K562 (cell line): Measurements from ENCODE around the gene RUNDC1. TPM values are rescaled to one million over a fixed set of nuclear protein-coding genes. Genes with fewer than 3 reads are reported as not detected.

Experiments used
- KHSRP ChIP-seq: fragments of 450-650 bp; IDR thresholded peaks from 2 replicates; pipeline ENCODE4 v1.6.1; 2017
- MTF1 ChIP-seq: fragments of 250-450 bp; sonication (Bioruptor Pico); IDR thresholded peaks from 2 replicates; pipeline ENCODE4 v1.9.0; 2021; ENCODE audit warnings: moderate library complexity, mild to moderate bottlenecking, inconsistent platforms, borderline replicate concordance
- NR2C2 ChIP-seq, 2 experiments: fragments of 200-800 bp in 1 of 2; sonication (Bioruptor generic) in 1 of 2; sonication (generic) in 1 of 2; formaldehyde crosslinking in 1 of 2; IDR thresholded peaks; 2 replicates each; pipeline versions ENCODE4 v1.6.1 to v1.8.0; 2016 to 2022; ENCODE audit warnings: mild to moderate bottlenecking in 1 of 2, missing compliant biosample characterization in 1 of 2, missing genetic modification characterization in 1 of 2, missing genetic modification reagents in 1 of 2
- OTX1 ChIP-seq: fragments of 450-650 bp; formaldehyde crosslinking; IDR thresholded peaks from 2 replicates; pipeline ENCODE4 v1.4.0; 2022; ENCODE audit warnings: mild to moderate bottlenecking
- RAD21 ChIP-seq, 2 experiments: fragments of 250-450 bp in 1 of 2; fragments of 450-650 bp in 1 of 2; sonication (Bioruptor Pico) in 1 of 2; formaldehyde crosslinking in 1 of 2; IDR thresholded peaks in 1 of 2; conservative IDR thresholded peaks in 1 of 2; 2 replicates each; pipeline versions ENCODE4 v1.4.0 to v1.8.0; 2020 to 2022; ENCODE audit warnings: mild to moderate bottlenecking in 2 of 2, moderate library complexity in 1 of 2
- RCOR1 ChIP-seq, 2 experiments: IDR thresholded peaks; 2 replicates each; pipeline ENCODE4 v1.6.1; 2012; ENCODE audit warnings: low read depth in 2 of 2, low read length in 2 of 2, borderline replicate concordance in 1 of 2, improper control_type of control experiment in 1 of 2
- SRSF1 ChIP-seq: fragments of 200-400 bp; formaldehyde crosslinking; IDR thresholded peaks from 2 replicates; pipeline ENCODE4 v1.6.1; 2017; ENCODE audit warnings: mild to moderate bottlenecking, low read depth, low read length, moderate library complexity
- STAG1 ChIP-seq: sonication (generic); formaldehyde crosslinking; IDR thresholded peaks from 2 replicates; pipeline ENCODE4 v1.5.0; 2020; ENCODE audit warnings: missing genetic modification reagents, borderline replicate concordance
- ZBTB17 ChIP-seq: fragments of 450-650 bp; formaldehyde crosslinking; IDR thresholded peaks from 2 replicates; pipeline ENCODE4 v1.4.0; 2020; ENCODE audit warnings: mild to moderate bottlenecking
- ZNF121 ChIP-seq: sonication (generic); formaldehyde crosslinking; conservative IDR thresholded peaks from 2 replicates; pipeline ENCODE4 v1.8.0; 2022; ENCODE audit warnings: missing genetic modification reagents
- ZNF347 ChIP-seq: fragments of 450-650 bp; formaldehyde crosslinking; IDR thresholded peaks from 2 replicates; pipeline ENCODE4 v1.4.0; 2020; ENCODE audit warnings: low read depth, mild to moderate bottlenecking, moderate library complexity
- polyA plus RNA-seq, 8 experiments: library from polyadenylated mRNA; depleted of rRNA in 4 of 8; stranded (reverse) in 5 of 8; unstranded in 3 of 8; fragments of >200 nt; fragmentation: Nextera tagmentation in 2 of 8; fragmentation: Illumina TruSeq in 1 of 8; extraction: Ambion mirVana in 2 of 8; extraction: Trizol in 1 of 8; gene quantifications; 2 replicates each; pipeline versions ENCODE4 v1.2.1 to v1.2.3, GENCODE V29; 2011 to 2014; ENCODE audit warnings: inconsistent platforms in 1 of 8, missing spikeins in 1 of 8
- total RNA-seq, 7 experiments: library from RNA; depleted of rRNA in 6 of 7; stranded (reverse); fragments of >200 nt in 6 of 7; fragmentation: Illumina TruSeq in 2 of 7; extraction: Trizol in 2 of 7; gene quantifications; 2 replicates each; pipeline versions ENCODE4 v1.2.1 to v1.2.3, GENCODE V29; 2011 to 2021; ENCODE audit warnings: low replicate concordance in 1 of 7
- TF ChIP-seq, protein P1 (sequence below): fragments of 450-650 bp; formaldehyde crosslinking; IDR thresholded peaks from 2 replicates; pipeline ENCODE4 v1.4.0; 2020; ENCODE audit warnings: mild to moderate bottlenecking, moderate library complexity
- TF ChIP-seq, protein P2 (sequence below), 2 experiments: fragments of 450-650 bp; conservative IDR thresholded peaks; 2 replicates each; pipeline ENCODE4 v1.6.1; 2017; ENCODE audit warnings: mild to moderate bottlenecking in 2 of 2, moderate library complexity in 2 of 2
- TF ChIP-seq, protein P3 (sequence below): fragments of 450-650 bp; IDR thresholded peaks from 2 replicates; pipeline ENCODE4 v1.6.1; 2017; ENCODE audit warnings: antibody characterized with exemption, mild to moderate bottlenecking
- TF ChIP-seq, protein P4 (sequence below): fragments of 250-450 bp; sonication (Bioruptor Pico); IDR thresholded peaks from 2 replicates; pipeline ENCODE4 v1.5.0; 2020; ENCODE audit warnings: mild to moderate bottlenecking, borderline replicate concordance

RUNDC1 gene
- total and polyA plus RNA-seq, 9 of the 15 experiments (the other 6 are each of a cell fraction or from before 2014, with no cell fraction given) = 3.4 to 12.6 (median 9.4) TPM

DNA sequence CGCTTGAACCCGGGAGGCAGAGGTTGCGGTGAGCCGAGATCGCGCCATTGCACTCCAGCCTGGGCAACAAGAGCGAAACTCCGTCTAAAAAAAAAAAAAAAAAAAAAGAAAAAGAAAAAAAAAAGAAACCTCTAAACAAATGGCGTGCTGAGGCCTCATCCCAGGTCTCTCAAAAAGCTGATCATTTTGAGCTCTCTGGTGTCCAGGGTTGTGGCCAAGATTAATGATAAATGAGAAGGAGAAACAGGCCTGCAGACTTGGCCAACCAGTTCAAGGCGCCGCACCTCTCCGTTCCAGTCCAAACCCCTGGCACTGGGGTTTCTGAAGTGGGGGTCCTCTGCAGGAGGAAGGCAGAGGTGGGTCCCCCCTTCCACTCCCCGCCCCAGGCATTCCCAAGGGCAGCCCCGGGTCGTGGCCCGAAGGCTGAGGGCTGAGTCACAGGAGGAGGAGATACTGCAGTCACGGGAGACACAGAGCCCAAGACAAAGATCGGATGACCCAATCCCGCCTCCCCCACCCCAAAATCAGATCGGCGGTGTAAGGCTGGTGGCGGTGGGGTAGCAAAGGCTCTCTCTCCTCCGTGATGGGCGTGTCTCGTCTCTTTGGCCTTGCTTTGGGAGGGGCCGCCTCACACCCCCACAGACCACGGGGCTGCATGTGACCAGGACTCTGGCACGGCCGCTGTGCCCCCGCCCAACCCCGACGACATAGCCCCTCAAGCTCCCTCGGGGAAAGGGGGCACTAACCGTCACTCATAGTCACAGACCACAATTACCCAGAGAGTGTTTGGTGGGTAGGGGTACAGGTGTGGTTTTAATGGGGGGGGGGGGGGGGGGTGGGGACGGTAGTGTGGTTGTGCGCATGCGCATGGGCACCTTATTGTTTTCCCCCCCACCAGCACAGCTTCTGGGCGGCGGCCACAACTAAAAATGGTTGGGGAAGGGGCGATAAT, 40.7 kb downstream of the RUNDC1 start (continued):
- TF ChIP-seq ZNF121 (CRISPR knock-in tag) (no peak), RAD21 (CRISPR knock-in tag; conservative IDR thresholded peaks at IDR 0.05 in 1 of 2, IDR thresholded peaks at IDR 0.05 in 1 of 2) (no peak), OTX1 (CRISPR knock-in tag) (peak; percentile 47; the same call in 1 of the 2 replicates), SRSF1 (no peak), KHSRP (0 out of 2 replicates have a peak, but pooled peaks have one; percentile 4), MTF1 (no peak), ZBTB17 (CRISPR knock-in tag) (no peak), ZNF347 (no peak), RCOR1 (IDR thresholded peaks at IDR 0.05; ENCODE audit: borderline replicate concordance in 1 of 2, low read depth in 2 of 2, low read length in 2 of 2) (peak; percentile 69 to 98; a peak in 3 of 4 replicates), NR2C2 (CRISPR knock-in tag; IDR thresholded peaks at IDR 0.05) (peak; percentile 59; the same call in 1 of the 2 replicates), NR2C2 (tag; IDR thresholded peaks at IDR 0.05) (peak; percentile 64; the same call in 1 of the 2 replicates), STAG1 (CRISPR knock-in tag) (no peak)
- TF ChIP-seq, protein P1, sequence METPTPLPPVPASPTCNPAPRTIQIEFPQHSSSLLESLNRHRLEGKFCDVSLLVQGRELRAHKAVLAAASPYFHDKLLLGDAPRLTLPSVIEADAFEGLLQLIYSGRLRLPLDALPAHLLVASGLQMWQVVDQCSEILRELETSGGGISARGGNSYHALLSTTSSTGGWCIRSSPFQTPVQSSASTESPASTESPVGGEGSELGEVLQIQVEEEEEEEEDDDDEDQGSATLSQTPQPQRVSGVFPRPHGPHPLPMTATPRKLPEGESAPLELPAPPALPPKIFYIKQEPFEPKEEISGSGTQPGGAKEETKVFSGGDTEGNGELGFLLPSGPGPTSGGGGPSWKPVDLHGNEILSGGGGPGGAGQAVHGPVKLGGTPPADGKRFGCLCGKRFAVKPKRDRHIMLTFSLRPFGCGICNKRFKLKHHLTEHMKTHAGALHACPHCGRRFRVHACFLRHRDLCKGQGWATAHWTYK (CRISPR knock-in tag) = peak; percentile 75; the same call in 1 of the 2 replicates
- TF ChIP-seq, protein P2, sequence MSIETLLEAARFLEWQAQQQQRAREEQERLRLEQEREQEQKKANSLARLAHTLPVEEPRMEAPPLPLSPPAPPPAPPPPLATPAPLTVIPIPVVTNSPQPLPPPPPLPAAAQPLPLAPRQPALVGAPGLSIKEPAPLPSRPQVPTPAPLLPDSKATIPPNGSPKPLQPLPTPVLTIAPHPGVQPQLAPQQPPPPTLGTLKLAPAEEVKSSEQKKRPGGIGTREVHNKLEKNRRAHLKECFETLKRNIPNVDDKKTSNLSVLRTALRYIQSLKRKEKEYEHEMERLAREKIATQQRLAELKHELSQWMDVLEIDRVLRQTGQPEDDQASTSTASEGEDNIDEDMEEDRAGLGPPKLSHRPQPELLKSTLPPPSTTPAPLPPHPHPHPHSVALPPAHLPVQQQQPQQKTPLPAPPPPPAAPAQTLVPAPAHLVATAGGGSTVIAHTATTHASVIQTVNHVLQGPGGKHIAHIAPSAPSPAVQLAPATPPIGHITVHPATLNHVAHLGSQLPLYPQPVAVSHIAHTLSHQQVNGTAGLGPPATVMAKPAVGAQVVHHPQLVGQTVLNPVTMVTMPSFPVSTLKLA (conservative IDR thresholded peaks at IDR 0.05) = peak; percentile 13 to 31; a peak in 2 of 4 replicates
- TF ChIP-seq, protein P3, sequence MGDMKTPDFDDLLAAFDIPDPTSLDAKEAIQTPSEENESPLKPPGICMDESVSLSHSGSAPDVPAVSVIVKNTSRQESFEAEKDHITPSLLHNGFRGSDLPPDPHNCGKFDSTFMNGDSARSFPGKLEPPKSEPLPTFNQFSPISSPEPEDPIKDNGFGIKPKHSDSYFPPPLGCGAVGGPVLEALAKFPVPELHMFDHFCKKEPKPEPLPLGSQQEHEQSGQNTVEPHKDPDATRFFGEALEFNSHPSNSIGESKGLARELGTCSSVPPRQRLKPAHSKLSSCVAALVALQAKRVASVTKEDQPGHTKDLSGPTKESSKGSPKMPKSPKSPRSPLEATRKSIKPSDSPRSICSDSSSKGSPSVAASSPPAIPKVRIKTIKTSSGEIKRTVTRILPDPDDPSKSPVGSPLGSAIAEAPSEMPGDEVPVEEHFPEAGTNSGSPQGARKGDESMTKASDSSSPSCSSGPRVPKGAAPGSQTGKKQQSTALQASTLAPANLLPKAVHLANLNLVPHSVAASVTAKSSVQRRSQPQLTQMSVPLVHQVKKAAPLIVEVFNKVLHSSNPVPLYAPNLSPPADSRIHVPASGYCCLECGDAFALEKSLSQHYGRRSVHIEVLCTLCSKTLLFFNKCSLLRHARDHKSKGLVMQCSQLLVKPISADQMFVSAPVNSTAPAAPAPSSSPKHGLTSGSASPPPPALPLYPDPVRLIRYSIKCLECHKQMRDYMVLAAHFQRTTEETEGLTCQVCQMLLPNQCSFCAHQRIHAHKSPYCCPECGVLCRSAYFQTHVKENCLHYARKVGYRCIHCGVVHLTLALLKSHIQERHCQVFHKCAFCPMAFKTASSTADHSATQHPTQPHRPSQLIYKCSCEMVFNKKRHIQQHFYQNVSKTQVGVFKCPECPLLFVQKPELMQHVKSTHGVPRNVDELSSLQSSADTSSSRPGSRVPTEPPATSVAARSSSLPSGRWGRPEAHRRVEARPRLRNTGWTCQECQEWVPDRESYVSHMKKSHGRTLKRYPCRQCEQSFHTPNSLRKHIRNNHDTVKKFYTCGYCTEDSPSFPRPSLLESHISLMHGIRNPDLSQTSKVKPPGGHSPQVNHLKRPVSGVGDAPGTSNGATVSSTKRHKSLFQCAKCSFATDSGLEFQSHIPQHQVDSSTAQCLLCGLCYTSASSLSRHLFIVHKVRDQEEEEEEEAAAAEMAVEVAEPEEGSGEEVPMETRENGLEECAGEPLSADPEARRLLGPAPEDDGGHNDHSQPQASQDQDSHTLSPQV = 0 out of 2 replicates have a peak, but pooled peaks have one; percentile 43
- TF ChIP-seq, protein P4, sequence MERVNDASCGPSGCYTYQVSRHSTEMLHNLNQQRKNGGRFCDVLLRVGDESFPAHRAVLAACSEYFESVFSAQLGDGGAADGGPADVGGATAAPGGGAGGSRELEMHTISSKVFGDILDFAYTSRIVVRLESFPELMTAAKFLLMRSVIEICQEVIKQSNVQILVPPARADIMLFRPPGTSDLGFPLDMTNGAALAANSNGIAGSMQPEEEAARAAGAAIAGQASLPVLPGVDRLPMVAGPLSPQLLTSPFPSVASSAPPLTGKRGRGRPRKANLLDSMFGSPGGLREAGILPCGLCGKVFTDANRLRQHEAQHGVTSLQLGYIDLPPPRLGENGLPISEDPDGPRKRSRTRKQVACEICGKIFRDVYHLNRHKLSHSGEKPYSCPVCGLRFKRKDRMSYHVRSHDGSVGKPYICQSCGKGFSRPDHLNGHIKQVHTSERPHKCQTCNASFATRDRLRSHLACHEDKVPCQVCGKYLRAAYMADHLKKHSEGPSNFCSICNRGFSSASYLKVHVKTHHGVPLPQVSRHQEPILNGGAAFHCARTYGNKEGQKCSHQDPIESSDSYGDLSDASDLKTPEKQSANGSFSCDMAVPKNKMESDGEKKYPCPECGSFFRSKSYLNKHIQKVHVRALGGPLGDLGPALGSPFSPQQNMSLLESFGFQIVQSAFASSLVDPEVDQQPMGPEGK (CRISPR knock-in tag) = 0 out of 2 replicates have a peak, but pooled peaks have one; percentile 9
